Liver (tissue), 9 donors: ENCODE measurements around the gene DTD1. TPM values are rescaled to one million over a fixed set of nuclear protein-coding genes. Genes with fewer than 3 reads are reported as not detected.

Experiments used
- DNase-seq: peaks from one replicate; pipeline ENCODE4 v3.0.0-alpha.2; 2017; ENCODE audit warnings: low spot score
- H3K27ac ChIP-seq, 2 donors: one replicate each; pipeline ENCODE4 v1.7.0; 2013; ENCODE audit warnings: inconsistent platforms in 2 of 2, low read length in 2 of 2, control low read depth in 1 of 2, low read depth in 1 of 2, mild to moderate bottlenecking in 1 of 2
- H3K27me3 ChIP-seq, 4 donors: one replicate each; pipeline versions ENCODE4 v1.6.1 to v1.7.0; 2013; ENCODE audit warnings: low read length in 3 of 4, inconsistent platforms in 1 of 4, mild to moderate bottlenecking in 1 of 4, moderate library complexity in 1 of 4; ENCODE audit not compliant: control insufficient read depth in 4 of 4, insufficient read depth in 4 of 4
- H3K36me3 ChIP-seq, 4 donors: one replicate each; pipeline versions ENCODE4 v1.6.1 to v1.7.0; 2013; ENCODE audit warnings: low read length in 3 of 4, mild to moderate bottlenecking in 3 of 4, low read depth in 1 of 4, moderate library complexity in 1 of 4; ENCODE audit not compliant: control insufficient read depth in 4 of 4, insufficient read depth in 3 of 4
- H3K4me1 ChIP-seq, 4 donors: one replicate each; pipeline versions ENCODE4 v1.6.1 to v1.7.0; 2013; ENCODE audit warnings: low read length in 3 of 4, mild to moderate bottlenecking in 3 of 4, moderate library complexity in 1 of 4; ENCODE audit not compliant: control insufficient read depth in 4 of 4, insufficient read depth in 4 of 4
- H3K4me3 ChIP-seq, 3 donors: one replicate each; pipeline versions ENCODE4 v1.6.1 to v1.7.0; 2013; ENCODE audit warnings: low read length in 3 of 3, control low read depth in 1 of 3, low read depth in 1 of 3, mild to moderate bottlenecking in 1 of 3
- H3K9ac ChIP-seq, 2 donors: one replicate each; pipeline ENCODE4 v1.7.0; 2013; ENCODE audit warnings: low read length in 2 of 2, mild to moderate bottlenecking in 2 of 2, moderate library complexity in 2 of 2, control low read depth in 1 of 2, low read depth in 1 of 2
- H3K9me3 ChIP-seq, 4 donors: one replicate each; pipeline versions ENCODE4 v1.6.1 to v1.7.0; 2013; ENCODE audit warnings: low read length in 3 of 4; ENCODE audit not compliant: control insufficient read depth in 4 of 4
- ATF3 ChIP-seq: IDR thresholded peaks from 2 replicates; pipeline ENCODE4 v1.6.1; 2016; ENCODE audit warnings: antibody characterized with exemption
- EGR1 ChIP-seq, 2 donors: IDR thresholded peaks; 2 replicates each; pipeline ENCODE4 v1.6.1; 2016 to 2018; ENCODE audit warnings: antibody characterized with exemption in 2 of 2, low read depth in 2 of 2
- FOXA1 ChIP-seq: IDR thresholded peaks from 2 replicates; pipeline ENCODE4 v1.6.1; 2016; ENCODE audit warnings: antibody characterized with exemption
- FOXA2 ChIP-seq: IDR thresholded peaks from 2 replicates; pipeline ENCODE4 v1.6.1; 2016; ENCODE audit warnings: antibody characterized with exemption
- GABPA ChIP-seq, 2 donors: IDR thresholded peaks in 1 of 2; conservative IDR thresholded peaks in 1 of 2; 2 replicates each; pipeline ENCODE4 v1.6.1; 2016; ENCODE audit warnings: antibody characterized with exemption in 2 of 2, mild to moderate bottlenecking in 1 of 2, moderate library complexity in 1 of 2
- HNF4A ChIP-seq, 2 donors: conservative IDR thresholded peaks; 2 replicates each; pipeline ENCODE4 v1.6.1; 2016; ENCODE audit warnings: antibody characterized with exemption in 2 of 2, mild to moderate bottlenecking in 2 of 2
- HNF4G ChIP-seq: IDR thresholded peaks from 2 replicates; pipeline ENCODE4 v1.6.1; 2016; ENCODE audit warnings: antibody characterized with exemption
- JUND ChIP-seq, 2 donors: IDR thresholded peaks; 2 replicates each; pipeline ENCODE4 v1.6.1; 2016; ENCODE audit warnings: antibody characterized with exemption in 2 of 2
- NR2F2 ChIP-seq: IDR thresholded peaks from 2 replicates; pipeline ENCODE4 v1.6.1; 2016; ENCODE audit warnings: antibody characterized with exemption
- RAD21 ChIP-seq, 2 donors: IDR thresholded peaks; 2 replicates each; pipeline ENCODE4 v1.6.1; 2016; ENCODE audit warnings: antibody characterized with exemption in 2 of 2, mild to moderate bottlenecking in 2 of 2
- REST ChIP-seq: IDR thresholded peaks from 2 replicates; pipeline ENCODE4 v1.6.1; 2016; ENCODE audit warnings: antibody characterized with exemption, mild to moderate bottlenecking
- SP1 ChIP-seq: IDR thresholded peaks from 2 replicates; pipeline ENCODE4 v1.6.1; 2018; ENCODE audit warnings: antibody characterized with exemption, mild to moderate bottlenecking
- TAF1 ChIP-seq: conservative IDR thresholded peaks from 2 replicates; pipeline ENCODE4 v1.6.1; 2016; ENCODE audit warnings: antibody characterized with exemption, mild to moderate bottlenecking
- ZBTB33 ChIP-seq: IDR thresholded peaks from 2 replicates; pipeline ENCODE4 v1.6.1; 2016; ENCODE audit warnings: antibody characterized with exemption
- WGBS: extraction: QIAGEN DNeasy Blood & Tissue Kit; methylation state at CpG from one replicate; pipeline ENCODE4 v1.1.7; 2013; 5-methylcytosine and 5-hydroxymethylcytosine counted together
- polyA plus RNA-seq, 2 donors: library from polyadenylated mRNA; stranded (reverse) in 1 of 2; unstranded in 1 of 2; fragments of 200-250 nt in 1 of 2; fragments of >200 nt in 1 of 2; fragmentation: Nextera tagmentation in 1 of 2; extraction: Ambion mirVana in 1 of 2; gene quantifications; one replicate each; pipeline versions ENCODE4 v1.2.1 to v1.2.3, GENCODE V29; 2013 to 2015
- total RNA-seq, 2 donors: library from RNA; depleted of rRNA; stranded (reverse); fragments of >200 nt; gene quantifications; one replicate each; pipeline ENCODE4 v1.2.3, GENCODE V29; 2014
- donor health status: healthy.
- donor health status: healthy.
- donor health status: healthy.
- donor health status: healthy.
- donor health status: healthy.

The DTD1 gene
- total and polyA plus RNA-seq, 4 donors: 7.8 to 11.3 (median 10.1) TPM

- TF ChIP-seq HNF4A (conservative IDR thresholded peaks at IDR 0.05) (no peak), FOXA1 (no peak), RAD21 (IDR thresholded peaks at IDR 0.05) (no peak), FOXA2 (no peak), JUND (IDR thresholded peaks at IDR 0.05) (no peak), ZBTB33 (no peak), NR2F2 (no peak), EGR1 (IDR thresholded peaks at IDR 0.05; ENCODE audit: low read depth in 2 of 2) (no peak), GABPA (IDR thresholded peaks at IDR 0.05 in 1 of 2, conservative IDR thresholded peaks at IDR 0.05 in 1 of 2) (no peak), HNF4G (no peak), REST (no peak)
- Histone ChIP-seq H3K4me3 (no peak overlapping the region), H3K4me1 (no peaks in the 10 kb centered on the region), H3K9me3 (no peaks in the 10 kb centered on the region), H3K27me3 (no peaks in the 10 kb centered on the region), H3K27ac (no peak overlapping the region), H3K9ac (no peak overlapping the region), H3K36me3 (no peaks in the 10 kb centered on the region)
- 82% methylated on average over 1 of the region's 1 CpG for whole genome bisulfite sequencing
- DNase-seq: no peak
Measured at GRCh38 chr20:18653736-18654447, 66.0 kb downstream of the DTD1 start.

DNA sequence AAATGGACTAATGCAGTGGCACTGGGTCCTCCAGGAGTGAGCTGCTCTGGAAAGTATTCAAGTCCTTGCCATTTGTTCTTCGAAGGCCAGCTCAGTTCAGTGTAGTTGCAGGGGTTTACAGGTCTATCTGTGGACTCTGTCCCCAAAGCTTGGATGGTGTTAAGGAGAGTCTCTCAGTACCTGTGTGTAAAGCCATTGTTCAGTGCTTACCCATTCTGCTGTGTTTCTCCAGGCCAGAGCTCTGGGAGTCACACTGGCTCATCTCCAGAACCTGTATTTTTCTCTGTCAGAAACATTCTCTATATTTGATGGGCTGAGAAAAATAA lies 66.6 kb downstream of the DTD1 start:
- H3K9ac ChIP-seq: no peak overlapping the region
- peaks cover 0 to 1% (median 0%) of the 10 kb centered on the region in 4 donors for H3K4me1 ChIP-seq
- no peaks in the 10 kb centered on the region for H3K27me3 ChIP-seq
- no peak overlapping the region for H3K4me3 ChIP-seq
- TF ChIP-seq JUND (IDR thresholded peaks at IDR 0.05): no peak
- TF ChIP-seq SP1: no peak
- TF ChIP-seq ATF3: no peak
- DNase-seq: no peak
- H3K36me3 ChIP-seq: no peaks in the 10 kb centered on the region
- 96% methylated on average over 1 of the region's 1 CpG for WGBS
- no peaks in the 10 kb centered on the region for H3K9me3 ChIP-seq
- H3K27ac ChIP-seq: no peak overlapping the region

- H3K9me3 ChIP-seq: no peaks in the 10 kb centered on the region
- no peak overlapping the region for H3K4me3 ChIP-seq
- peaks cover 0 to 1% (median 0%) of the 10 kb centered on the region in 4 donors for H3K4me1 ChIP-seq
- DNase-seq: no peak
- no peak overlapping the region for H3K9ac ChIP-seq
- 98% methylated on average over 4 of the region's 4 CpGs for WGBS
- no peaks in the 10 kb centered on the region for H3K27me3 ChIP-seq
- H3K27ac ChIP-seq: no peak overlapping the region
- no peaks in the 10 kb centered on the region for H3K36me3 ChIP-seq
- TF ChIP-seq HNF4G (no peak), GABPA (IDR thresholded peaks at IDR 0.05 in 1 of 2, conservative IDR thresholded peaks at IDR 0.05 in 1 of 2) (no peak), ATF3 (no peak), TAF1 (no peak), ZBTB33 (no peak), NR2F2 (no peak), SP1 (no peak), JUND (IDR thresholded peaks at IDR 0.05) (no peak), REST (no peak), FOXA2 (no peak)
Measured at GRCh38 chr20:18657575-18657974, 69.7 kb downstream of the DTD1 start.
